ENCODE measurements around the gene SSUH2.

DNA sequence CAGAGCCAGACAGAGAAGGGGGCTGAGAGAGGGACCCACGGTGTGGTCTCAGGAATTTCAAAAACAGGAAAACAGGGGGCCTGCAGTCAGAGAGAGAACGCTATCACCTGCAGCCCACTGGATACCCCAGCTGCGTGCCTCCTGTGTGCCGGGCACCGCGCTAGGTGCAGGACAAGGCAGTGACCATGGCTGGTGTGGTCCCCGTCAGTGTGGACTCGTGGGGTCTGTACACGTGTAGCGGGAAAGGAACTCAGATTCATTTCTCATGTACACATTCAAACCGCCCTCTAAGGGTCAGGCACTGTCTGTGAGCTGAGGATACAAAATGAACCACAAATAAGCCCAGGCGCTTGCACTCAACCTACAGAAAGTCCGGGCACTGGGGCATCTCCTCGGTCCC lies 20.9 kb downstream of the SSUH2 start:
- no peak for TF ChIP-seq SPI1 (IDR thresholded peaks at IDR 0.05; ENCODE audit: borderline replicate concordance, low read depth)
- TF ChIP-seq, protein P1, sequence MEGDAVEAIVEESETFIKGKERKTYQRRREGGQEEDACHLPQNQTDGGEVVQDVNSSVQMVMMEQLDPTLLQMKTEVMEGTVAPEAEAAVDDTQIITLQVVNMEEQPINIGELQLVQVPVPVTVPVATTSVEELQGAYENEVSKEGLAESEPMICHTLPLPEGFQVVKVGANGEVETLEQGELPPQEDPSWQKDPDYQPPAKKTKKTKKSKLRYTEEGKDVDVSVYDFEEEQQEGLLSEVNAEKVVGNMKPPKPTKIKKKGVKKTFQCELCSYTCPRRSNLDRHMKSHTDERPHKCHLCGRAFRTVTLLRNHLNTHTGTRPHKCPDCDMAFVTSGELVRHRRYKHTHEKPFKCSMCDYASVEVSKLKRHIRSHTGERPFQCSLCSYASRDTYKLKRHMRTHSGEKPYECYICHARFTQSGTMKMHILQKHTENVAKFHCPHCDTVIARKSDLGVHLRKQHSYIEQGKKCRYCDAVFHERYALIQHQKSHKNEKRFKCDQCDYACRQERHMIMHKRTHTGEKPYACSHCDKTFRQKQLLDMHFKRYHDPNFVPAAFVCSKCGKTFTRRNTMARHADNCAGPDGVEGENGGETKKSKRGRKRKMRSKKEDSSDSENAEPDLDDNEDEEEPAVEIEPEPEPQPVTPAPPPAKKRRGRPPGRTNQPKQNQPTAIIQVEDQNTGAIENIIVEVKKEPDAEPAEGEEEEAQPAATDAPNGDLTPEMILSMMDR (IDR thresholded peaks at IDR 0.05; ENCODE audit: insufficient read depth, low read length) = no peak
- TF ChIP-seq, protein P2, sequence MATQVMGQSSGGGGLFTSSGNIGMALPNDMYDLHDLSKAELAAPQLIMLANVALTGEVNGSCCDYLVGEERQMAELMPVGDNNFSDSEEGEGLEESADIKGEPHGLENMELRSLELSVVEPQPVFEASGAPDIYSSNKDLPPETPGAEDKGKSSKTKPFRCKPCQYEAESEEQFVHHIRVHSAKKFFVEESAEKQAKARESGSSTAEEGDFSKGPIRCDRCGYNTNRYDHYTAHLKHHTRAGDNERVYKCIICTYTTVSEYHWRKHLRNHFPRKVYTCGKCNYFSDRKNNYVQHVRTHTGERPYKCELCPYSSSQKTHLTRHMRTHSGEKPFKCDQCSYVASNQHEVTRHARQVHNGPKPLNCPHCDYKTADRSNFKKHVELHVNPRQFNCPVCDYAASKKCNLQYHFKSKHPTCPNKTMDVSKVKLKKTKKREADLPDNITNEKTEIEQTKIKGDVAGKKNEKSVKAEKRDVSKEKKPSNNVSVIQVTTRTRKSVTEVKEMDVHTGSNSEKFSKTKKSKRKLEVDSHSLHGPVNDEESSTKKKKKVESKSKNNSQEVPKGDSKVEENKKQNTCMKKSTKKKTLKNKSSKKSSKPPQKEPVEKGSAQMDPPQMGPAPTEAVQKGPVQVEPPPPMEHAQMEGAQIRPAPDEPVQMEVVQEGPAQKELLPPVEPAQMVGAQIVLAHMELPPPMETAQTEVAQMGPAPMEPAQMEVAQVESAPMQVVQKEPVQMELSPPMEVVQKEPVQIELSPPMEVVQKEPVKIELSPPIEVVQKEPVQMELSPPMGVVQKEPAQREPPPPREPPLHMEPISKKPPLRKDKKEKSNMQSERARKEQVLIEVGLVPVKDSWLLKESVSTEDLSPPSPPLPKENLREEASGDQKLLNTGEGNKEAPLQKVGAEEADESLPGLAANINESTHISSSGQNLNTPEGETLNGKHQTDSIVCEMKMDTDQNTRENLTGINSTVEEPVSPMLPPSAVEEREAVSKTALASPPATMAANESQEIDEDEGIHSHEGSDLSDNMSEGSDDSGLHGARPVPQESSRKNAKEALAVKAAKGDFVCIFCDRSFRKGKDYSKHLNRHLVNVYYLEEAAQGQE (IDR thresholded peaks at IDR 0.05; ENCODE audit: insufficient replicate concordance, low read depth) = no peak
- TF ChIP-seq POLR2AphosphoS5 (IDR thresholded peaks at IDR 0.05; ENCODE audit: low read depth) = no peak

All from HL-60 (cell line).